ENCODE measurements around the gene APRT.
"Not testable (repeated sequence)": the region's sequence is repeated elsewhere in the genome, so short reads cannot be mapped to it uniquely, and the experiment has no call there.

The APRT gene

GRCh38 chr16:88806491-88807111 is 5.1 kb downstream of the APRT start:
- no peak for DNase-seq (ENCODE audit: low spot score)

- no peak for DNase-seq (ENCODE audit: low spot score)
Measured at GRCh38 chr16:88805887-88806393, 5.8 kb downstream of the APRT start.

GRCh38 chr16:88805340-88805715 is 6.4 kb downstream of the APRT start:
- no peak for DNase-seq (ENCODE audit: low spot score)

GRCh38 chr16:88804552-88805339 is 7.0 kb downstream of the APRT start:
- peak; percentile 52 for DNase-seq (ENCODE audit: low spot score)

GRCh38 chr16:88804173-88804551 is 7.6 kb downstream of the APRT start:
- no peak for DNase-seq (ENCODE audit: low spot score)

GRCh38 chr16:88803264-88803987 is 8.3 kb downstream of the APRT start, which contains the start of gene CDT1:
Gene CDT1 (plus strand): TSS chr16:88803789. CDS start chr16:88803832, 43 bp downstream.
- peak; percentile 85 for DNase-seq (ENCODE audit: low spot score)

GRCh38 chr16:88800277-88800592 is 11.5 kb downstream of the APRT start:
- no peak for DNase-seq (ENCODE audit: low spot score)

GRCh38 chr16:88799569-88800276 is 12.0 kb downstream of the APRT start:
- DNase-seq (ENCODE audit: low spot score) = no peak

- no peak for DNase-seq (ENCODE audit: low spot score)
Measured at GRCh38 chr16:88798772-88799455, 12.8 kb downstream of the APRT start.

- DNase-seq (ENCODE audit: low spot score) = no peak
Measured at GRCh38 chr16:88798073-88798472, 13.7 kb downstream of the APRT start.

- DNase-seq (ENCODE audit: low spot score) = no peak
Measured at GRCh38 chr16:88796278-88796677, 15.4 kb downstream of the APRT start.

- no peak for DNase-seq (ENCODE audit: low spot score)
Measured at GRCh38 chr16:88793251-88793954, 18.3 kb downstream of the APRT start.

- DNase-seq (ENCODE audit: low spot score) = no peak
Measured at GRCh38 chr16:88792668-88793250, 19.0 kb downstream of the APRT start.

- DNase-seq (ENCODE audit: low spot score) = no peak
Measured at GRCh38 chr16:88792078-88792550, 19.6 kb downstream of the APRT start.

GRCh38 chr16:88790312-88791211 is 21.2 kb downstream of the APRT start:
- DNase-seq (ENCODE audit: low spot score) = no peak

GRCh38 chr16:88789594-88789993 is 22.1 kb downstream of the APRT start:
- no peak for DNase-seq (ENCODE audit: low spot score)

GRCh38 chr16:88788749-88789148 is 23.0 kb downstream of the APRT start:
- not testable (repeated sequence) for DNase-seq (ENCODE audit: low spot score)

GRCh38 chr16:88787579-88788314 is 24.0 kb downstream of the APRT start:
- no peak for DNase-seq (ENCODE audit: low spot score)
